GM12878 (cell line): ENCODE data around the gene CCL22. TPM values are rescaled to one million over a fixed set of nuclear protein-coding genes. Genes with fewer than 3 reads are reported as not detected.

Source experiments
- ATAC-seq: fragments of 200-7000 bp; cut with Tn5 transposase; 3 replicates; pipeline ENCODE4 v1.9.1; 2020; ENCODE audit warnings: mild to moderate bottlenecking, moderate library complexity
- BruUV-seq: library from RNA; stranded (reverse); fragments of 400-500 nt; replicated peaks from 2 replicates; lab custom pipeline; 2021; lab: Mats Ljungman, UMichigan
- CTCF ChIA-PET: fragments of 300-600 bp; sonication (Branson Sonifier 250); formaldehyde crosslinking; extraction: SDS; loops from one replicate; lab custom pipeline; 2021; ENCODE audit warnings: inconsistent platforms; lab: Yijun Ruan, JAX
- POLR2A ChIA-PET: fragments of 350-600 bp; formaldehyde crosslinking; extraction: SDS; loops from one replicate; lab custom pipeline; 2021; ENCODE audit warnings: inconsistent platforms; lab: Charles Lee
- RAD21 ChIA-PET: fragments of 300-600 bp; sonication (Branson Sonifier 250); formaldehyde crosslinking; loops from one replicate; lab custom pipeline; 2023; ENCODE audit warnings: antibody characterized with exemption; ENCODE audit not compliant: unreplicated experiment; lab: Charles Lee
- SMC1A ChIA-PET: fragments of 300-600 bp; sonication (Branson Sonifier 250); formaldehyde crosslinking; loops from one replicate; lab custom pipeline; 2023; ENCODE audit not compliant: unreplicated experiment, uncharacterized antibody; lab: Charles Lee
- DNase-seq: peaks from one replicate; pipeline ENCODE4 v3.0.0-alpha.2; 2011; ENCODE audit warnings: low read depth, low spot score
- FAIRE-seq: peaks from 3 replicates; lab custom pipeline; 2011; peaks lifted over from hg19 to GRCh38; lab: Jason Lieb, UNC
- H2AFZ ChIP-seq: 2 replicates; pipeline ENCODE4 v1.6.0; 2011; ENCODE audit warnings: low read depth, low read length, control low read depth; ENCODE audit not compliant: control insufficient read depth
- H3K27ac ChIP-seq: 2 replicates; pipeline ENCODE4 v1.5.1; 2011; ENCODE audit warnings: control low read depth; ENCODE audit not compliant: control insufficient read depth, insufficient read depth
- H3K27me3 ChIP-seq, 2 experiments: replicated peaks in 1 of 2; 2 replicates each; pipeline versions ENCODE4 v1.6.0 to v1.6.1; 2011; ENCODE audit warnings: low read length in 1 of 2; ENCODE audit not compliant: control insufficient read depth in 2 of 2, insufficient read depth in 2 of 2
- H3K36me3 ChIP-seq, 2 experiments: 2 replicates each; pipeline ENCODE4 v1.5.1; 2011; ENCODE audit warnings: low read length in 1 of 2; ENCODE audit not compliant: control insufficient read depth in 2 of 2, insufficient read depth in 2 of 2
- H3K4me1 ChIP-seq: 2 replicates; pipeline ENCODE4 v1.6.1; 2011; ENCODE audit warnings: mild to moderate bottlenecking, low read length, moderate library complexity, mixed read lengths; ENCODE audit not compliant: control insufficient read depth, insufficient read depth
- H3K4me2 ChIP-seq: 2 replicates; pipeline ENCODE4 v1.6.0; 2011; ENCODE audit warnings: control low read depth; ENCODE audit not compliant: control insufficient read depth, insufficient read depth
- H3K4me3 ChIP-seq: fragments of 200-600 bp; sonication (generic); 2 replicates; pipeline ENCODE4 v1.5.1; 2016
- H3K79me2 ChIP-seq: 2 replicates; pipeline ENCODE4 v1.6.0; 2011; ENCODE audit warnings: low read length; ENCODE audit not compliant: control insufficient read depth, insufficient read depth
- H3K9ac ChIP-seq: 2 replicates; pipeline ENCODE4 v1.8.0; 2011; ENCODE audit warnings: low read length, control low read depth, mixed read lengths; ENCODE audit not compliant: control insufficient read depth, insufficient read depth
- H3K9me3 ChIP-seq: replicated peaks from 3 replicates; pipeline ENCODE4 v1.5.1; 2011; ENCODE audit warnings: mild to moderate bottlenecking, low read length; ENCODE audit not compliant: control insufficient read depth, insufficient read depth
- H4K20me1 ChIP-seq: 2 replicates; pipeline ENCODE4 v1.6.0; 2011; ENCODE audit not compliant: control insufficient read depth, insufficient read depth
- CHD4 ChIP-seq: fragments of 200-600 bp; sonication (generic); IDR thresholded peaks from 2 replicates; pipeline ENCODE4 v1.6.1; 2016; ENCODE audit warnings: mild to moderate bottlenecking
- KAT2A ChIP-seq: conservative IDR thresholded peaks from 2 replicates; pipeline ENCODE4 v1.6.1; 2011; ENCODE audit warnings: low read depth, low read length; ENCODE audit not compliant: control insufficient read depth
- NBN ChIP-seq: fragments of 450-650 bp; IDR thresholded peaks from 2 replicates; pipeline ENCODE4 v1.6.1; 2016
- POLR2A ChIP-seq: IDR thresholded peaks from 2 replicates; pipeline ENCODE4 v1.6.1; 2011; ENCODE audit warnings: low read depth, mild to moderate bottlenecking, low read length
- SIN3A ChIP-seq: IDR thresholded peaks from 2 replicates; pipeline ENCODE4 v1.6.1; 2012; ENCODE audit warnings: low read depth, low read length, improper control_type of control experiment
- SMAD5 ChIP-seq: IDR thresholded peaks from 2 replicates; pipeline ENCODE4 v1.6.1; 2016; ENCODE audit warnings: antibody characterized with exemption, low read depth
- SMARCA5 ChIP-seq: fragments of 450-650 bp; IDR thresholded peaks from 2 replicates; pipeline ENCODE4 v1.6.1; 2017; ENCODE audit warnings: mild to moderate bottlenecking
- SP1 ChIP-seq: IDR thresholded peaks from one replicate; pipeline ENCODE4 v1.6.1; 2011; ENCODE audit warnings: low read depth, low read length
- TBL1XR1 ChIP-seq: IDR thresholded peaks from 2 replicates; pipeline ENCODE4 v1.6.1; 2012; ENCODE audit warnings: low read depth, low read length, improper control_type of control experiment
- TCF12 ChIP-seq: IDR thresholded peaks from 2 replicates; pipeline ENCODE4 v1.6.1; 2011; ENCODE audit warnings: low read depth, mild to moderate bottlenecking, low read length
- WGBS: methylation state at CpG from one replicate; pipeline ENCODE4 v1.1.6; 2016; ENCODE audit warnings: low lambda C conversion rate; ENCODE audit not compliant: insufficient replicate concordance, insufficient coverage; ENCODE audit errors: missing lambda C conversion rate; 5-methylcytosine and 5-hydroxymethylcytosine counted together
- in situ Hi-C: fragments of 300-500 bp; cut with MboI; formaldehyde crosslinking; loops from 9 replicates; pipeline ENCODE4 v1.14.3; 2018; ENCODE audit warnings: mixed read lengths
- intact Hi-C: fragments of 100-400 bp; cut with micrococcal nuclease; formaldehyde crosslinking; loops from one replicate; pipeline ENCODE4 v1.14.2; 2022; ENCODE audit not compliant: unreplicated experiment
- polyA plus RNA-seq, 11 experiments: library from polyadenylated mRNA; depleted of rRNA in 4 of 11; unstranded in 6 of 11; stranded (reverse) in 5 of 11; fragments of >200 nt; fragmentation: Nextera tagmentation in 4 of 11; fragmentation: Illumina TruSeq in 1 of 11; extraction: Ambion mirVana in 4 of 11; extraction: Trizol in 1 of 11; gene quantifications; 1 replicate in 1 of 11; 2 replicates in 10 of 11; pipeline versions ENCODE4 v1.2.1 to v1.2.3, GENCODE V29; 2011 to 2016; ENCODE audit warnings: inconsistent platforms in 2 of 11, missing spikeins in 2 of 11, low read depth in 1 of 11
- total RNA-seq, 4 experiments: library from RNA; depleted of rRNA in 3 of 4; stranded (reverse); fragments of >200 nt in 3 of 4; fragmentation: Illumina TruSeq in 1 of 4; extraction: Trizol in 1 of 4; gene quantifications; 2 replicates each; pipeline versions ENCODE4 v1.2.1 to v1.2.3, GENCODE V29; 2013 to 2021
- TF ChIP-seq, protein P1 (sequence below): fragments of 450-650 bp; IDR thresholded peaks from 2 replicates; pipeline ENCODE4 v1.6.1; 2017; ENCODE audit warnings: mild to moderate bottlenecking, low read depth, inconsistent platforms; ENCODE audit not compliant: poor library complexity, severe bottlenecking
- TF ChIP-seq, protein P2 (sequence below): fragments of 450-650 bp; IDR thresholded peaks from 2 replicates; pipeline ENCODE4 v1.6.1; 2016; ENCODE audit warnings: mild to moderate bottlenecking
- TF ChIP-seq, protein P3 (sequence below): IDR thresholded peaks from 2 replicates; pipeline ENCODE4 v1.6.1; 2011; ENCODE audit warnings: borderline replicate concordance, low read depth, mild to moderate bottlenecking, moderate library complexity, low read length; ENCODE audit not compliant: insufficient read depth, poor library complexity, severe bottlenecking
- TF ChIP-seq, protein P4 (sequence below): IDR thresholded peaks from 2 replicates; pipeline ENCODE4 v1.6.1; 2012; ENCODE audit warnings: low read length, inconsistent platforms

Gene CCL22
- total and polyA plus RNA-seq, 10 of the 15 experiments (the other 5 are each of a cell fraction or from before 2014, with no cell fraction given), result 38.0 to 704 (median 349) TPM

GRCh38 chr16:57357330-57358085, 1.1 kb upstream of the CCL22 start (continued):
- TF ChIP-seq, protein P1, sequence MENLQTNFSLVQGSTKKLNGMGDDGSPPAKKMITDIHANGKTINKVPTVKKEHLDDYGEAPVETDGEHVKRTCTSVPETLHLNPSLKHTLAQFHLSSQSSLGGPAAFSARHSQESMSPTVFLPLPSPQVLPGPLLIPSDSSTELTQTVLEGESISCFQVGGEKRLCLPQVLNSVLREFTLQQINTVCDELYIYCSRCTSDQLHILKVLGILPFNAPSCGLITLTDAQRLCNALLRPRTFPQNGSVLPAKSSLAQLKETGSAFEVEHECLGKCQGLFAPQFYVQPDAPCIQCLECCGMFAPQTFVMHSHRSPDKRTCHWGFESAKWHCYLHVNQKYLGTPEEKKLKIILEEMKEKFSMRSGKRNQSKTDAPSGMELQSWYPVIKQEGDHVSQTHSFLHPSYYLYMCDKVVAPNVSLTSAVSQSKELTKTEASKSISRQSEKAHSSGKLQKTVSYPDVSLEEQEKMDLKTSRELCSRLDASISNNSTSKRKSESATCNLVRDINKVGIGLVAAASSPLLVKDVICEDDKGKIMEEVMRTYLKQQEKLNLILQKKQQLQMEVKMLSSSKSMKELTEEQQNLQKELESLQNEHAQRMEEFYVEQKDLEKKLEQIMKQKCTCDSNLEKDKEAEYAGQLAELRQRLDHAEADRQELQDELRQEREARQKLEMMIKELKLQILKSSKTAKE, result no peak
- no peak for TF ChIP-seq KAT2A
- peak; percentile 37 for TF ChIP-seq SP1
- no peak for TF ChIP-seq SMAD5

- 11% methylated on average over 7 of the region's 7 CpGs for WGBS
- Histone ChIP-seq H3K27ac (peak overlapping the region; percentile 30), H3K4me3 (no peak overlapping the region), H3K4me1 (peaks cover 23% of the 10 kb centered on the region), H3K36me3 (no peaks in the 10 kb centered on the region; a peak in 1 of 4 replicates), H3K27me3 (no peaks in the 10 kb centered on the region), H3K79me2 (no peaks in the 10 kb centered on the region), H3K9ac (no peak overlapping the region), H4K20me1 (no peaks in the 10 kb centered on the region), H3K9me3 (no peaks in the 10 kb centered on the region), H2AFZ (peak overlapping the region; percentile 44), H3K4me2 (peak overlapping the region; percentile 14)
- SMC1A ChIA-PET, result interaction anchor here (0.9 to 1.9 kb wide), 6 partner anchors 12 to 55 kb away, joined by 3 to 9 read pairs (median 5); no protein-coding TSS in a partner anchor
- intact Hi-C loops, result loop anchor here (1.0 to 5.0 kb wide), 3 partner anchors 17 to 56 kb away; no protein-coding TSS in a partner anchor
- CTCF ChIA-PET, result interaction anchor here (1.3 to 3.6 kb wide), 3 partner anchors 9 to 60 kb away, joined by 3 to 19 read pairs (median 15); no protein-coding TSS in a partner anchor
- FAIRE-seq, result no peak
- ATAC-seq, result peak; percentile 5
- no peak for DNase-seq
- POLR2A ChIA-PET, result interaction anchor here (0.9 to 1.7 kb wide), 3 partner anchors 12 to 97 kb away, joined by 3 to 4 read pairs (median 3); no protein-coding TSS in a partner anchor
- RAD21 ChIA-PET, result interaction anchor here (1.0 to 3.4 kb wide), 5 partner anchors 9 to 59 kb away, joined by 4 to 15 read pairs (median 9); no protein-coding TSS in a partner anchor
- BruUV-seq, result no TSS peak
- in situ Hi-C loops, result no loop called here
- TF ChIP-seq NBN (0 out of 2 replicates have a peak, but pooled peaks have one; percentile 29), TBL1XR1 (no peak), POLR2A (no peak), TCF12 (no peak), SIN3A (no peak), SMARCA5 (no peak), CHD4 (no peak)
- TF ChIP-seq, protein P2, sequence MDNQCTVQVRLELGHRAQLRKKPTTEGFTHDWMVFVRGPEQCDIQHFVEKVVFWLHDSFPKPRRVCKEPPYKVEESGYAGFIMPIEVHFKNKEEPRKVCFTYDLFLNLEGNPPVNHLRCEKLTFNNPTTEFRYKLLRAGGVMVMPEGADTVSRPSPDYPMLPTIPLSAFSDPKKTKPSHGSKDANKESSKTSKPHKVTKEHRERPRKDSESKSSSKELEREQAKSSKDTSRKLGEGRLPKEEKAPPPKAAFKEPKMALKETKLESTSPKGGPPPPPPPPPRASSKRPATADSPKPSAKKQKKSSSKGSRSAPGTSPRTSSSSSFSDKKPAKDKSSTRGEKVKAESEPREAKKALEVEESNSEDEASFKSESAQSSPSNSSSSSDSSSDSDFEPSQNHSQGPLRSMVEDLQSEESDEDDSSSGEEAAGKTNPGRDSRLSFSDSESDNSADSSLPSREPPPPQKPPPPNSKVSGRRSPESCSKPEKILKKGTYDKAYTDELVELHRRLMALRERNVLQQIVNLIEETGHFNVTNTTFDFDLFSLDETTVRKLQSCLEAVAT, result peak; percentile 46; the same call in 1 of the 2 replicates
- TF ChIP-seq, protein P3, sequence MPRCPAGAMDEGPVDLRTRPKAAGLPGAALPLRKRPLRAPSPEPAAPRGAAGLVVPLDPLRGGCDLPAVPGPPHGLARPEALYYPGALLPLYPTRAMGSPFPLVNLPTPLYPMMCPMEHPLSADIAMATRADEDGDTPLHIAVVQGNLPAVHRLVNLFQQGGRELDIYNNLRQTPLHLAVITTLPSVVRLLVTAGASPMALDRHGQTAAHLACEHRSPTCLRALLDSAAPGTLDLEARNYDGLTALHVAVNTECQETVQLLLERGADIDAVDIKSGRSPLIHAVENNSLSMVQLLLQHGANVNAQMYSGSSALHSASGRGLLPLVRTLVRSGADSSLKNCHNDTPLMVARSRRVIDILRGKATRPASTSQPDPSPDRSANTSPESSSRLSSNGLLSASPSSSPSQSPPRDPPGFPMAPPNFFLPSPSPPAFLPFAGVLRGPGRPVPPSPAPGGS, result no peak
- TF ChIP-seq, protein P4, sequence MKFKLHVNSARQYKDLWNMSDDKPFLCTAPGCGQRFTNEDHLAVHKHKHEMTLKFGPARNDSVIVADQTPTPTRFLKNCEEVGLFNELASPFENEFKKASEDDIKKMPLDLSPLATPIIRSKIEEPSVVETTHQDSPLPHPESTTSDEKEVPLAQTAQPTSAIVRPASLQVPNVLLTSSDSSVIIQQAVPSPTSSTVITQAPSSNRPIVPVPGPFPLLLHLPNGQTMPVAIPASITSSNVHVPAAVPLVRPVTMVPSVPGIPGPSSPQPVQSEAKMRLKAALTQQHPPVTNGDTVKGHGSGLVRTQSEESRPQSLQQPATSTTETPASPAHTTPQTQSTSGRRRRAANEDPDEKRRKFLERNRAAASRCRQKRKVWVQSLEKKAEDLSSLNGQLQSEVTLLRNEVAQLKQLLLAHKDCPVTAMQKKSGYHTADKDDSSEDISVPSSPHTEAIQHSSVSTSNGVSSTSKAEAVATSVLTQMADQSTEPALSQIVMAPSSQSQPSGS, result no peak
Measured at GRCh38 chr16:57358086-57358420, 530 bp upstream of the CCL22 start.
